HL-60 (cell line): Measurements from ENCODE around the gene HPCAL1.

Experiments used
- DNase-seq, 2 experiments: peaks; one replicate each; pipeline ENCODE4 v3.0.0-alpha.2; 2010 to 2020; ENCODE audit warnings: low read depth in 1 of 2, low spot score in 1 of 2
- H3K27ac ChIP-seq: fragments of 250-450 bp; sonication (Bioruptor Pico); replicated peaks from 2 replicates; pipeline ENCODE4 v1.5.1; 2020; ENCODE audit warnings: mild to moderate bottlenecking, moderate library complexity
- H3K27me3 ChIP-seq: fragments of 250-450 bp; sonication (Bioruptor Pico); 2 replicates; pipeline ENCODE4 v1.5.1; 2021; ENCODE audit warnings: mild to moderate bottlenecking, moderate library complexity; ENCODE audit not compliant: insufficient read depth, poor library complexity, severe bottlenecking
- H3K4me3 ChIP-seq: replicated peaks from 2 replicates; pipeline ENCODE4 v1.5.1; 2011; ENCODE audit warnings: mild to moderate bottlenecking, control low read depth, low read length; ENCODE audit not compliant: insufficient read depth
- GABPA ChIP-seq: IDR thresholded peaks from 2 replicates; pipeline ENCODE4 v1.6.1; 2012; ENCODE audit warnings: low read depth
- POLR2AphosphoS5 ChIP-seq: IDR thresholded peaks from 2 replicates; pipeline ENCODE4 v1.6.1; 2012; ENCODE audit warnings: low read depth
- REST ChIP-seq: IDR thresholded peaks from 2 replicates; pipeline ENCODE4 v1.6.1; 2012; ENCODE audit warnings: low read depth; ENCODE audit not compliant: insufficient replicate concordance
- SPI1 ChIP-seq: IDR thresholded peaks from 2 replicates; pipeline ENCODE4 v1.6.1; 2012; ENCODE audit warnings: low read depth, mild to moderate bottlenecking, borderline replicate concordance
- TF ChIP-seq, protein P1 (sequence below): IDR thresholded peaks from one replicate; pipeline ENCODE4 v1.5.1; 2011; ENCODE audit warnings: low read length, control low read depth, inconsistent platforms; ENCODE audit not compliant: insufficient read depth

The HPCAL1 gene

DNA sequence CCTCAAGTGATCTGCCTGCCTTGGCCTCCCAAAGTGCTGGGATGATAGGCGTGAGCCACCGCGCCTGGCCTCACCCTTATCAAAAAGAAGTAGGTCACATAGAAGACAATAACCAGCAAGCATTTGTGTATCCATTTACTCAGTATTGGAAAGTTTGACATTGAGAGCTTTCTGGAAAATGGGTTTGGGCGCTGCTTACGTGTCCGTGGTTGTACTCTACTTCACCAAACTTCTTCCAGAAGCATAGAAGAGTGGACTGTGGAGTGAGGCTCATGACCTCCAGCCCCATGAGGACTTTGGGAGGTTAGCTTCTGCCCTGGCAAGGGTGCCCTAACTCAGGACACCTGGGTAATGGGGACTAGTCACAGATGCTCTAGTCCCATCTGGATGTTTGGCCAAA lies 149.1 kb downstream of the HPCAL1 start:
- no peak overlapping the region for H3K27ac ChIP-seq
- H3K27me3 ChIP-seq: no peaks in the 10 kb centered on the region
- H3K4me3 ChIP-seq: no peak overlapping the region
- TF ChIP-seq SPI1 (no peak), GABPA (no peak), REST (no peak), POLR2AphosphoS5 (no peak)
- TF ChIP-seq, protein P1, sequence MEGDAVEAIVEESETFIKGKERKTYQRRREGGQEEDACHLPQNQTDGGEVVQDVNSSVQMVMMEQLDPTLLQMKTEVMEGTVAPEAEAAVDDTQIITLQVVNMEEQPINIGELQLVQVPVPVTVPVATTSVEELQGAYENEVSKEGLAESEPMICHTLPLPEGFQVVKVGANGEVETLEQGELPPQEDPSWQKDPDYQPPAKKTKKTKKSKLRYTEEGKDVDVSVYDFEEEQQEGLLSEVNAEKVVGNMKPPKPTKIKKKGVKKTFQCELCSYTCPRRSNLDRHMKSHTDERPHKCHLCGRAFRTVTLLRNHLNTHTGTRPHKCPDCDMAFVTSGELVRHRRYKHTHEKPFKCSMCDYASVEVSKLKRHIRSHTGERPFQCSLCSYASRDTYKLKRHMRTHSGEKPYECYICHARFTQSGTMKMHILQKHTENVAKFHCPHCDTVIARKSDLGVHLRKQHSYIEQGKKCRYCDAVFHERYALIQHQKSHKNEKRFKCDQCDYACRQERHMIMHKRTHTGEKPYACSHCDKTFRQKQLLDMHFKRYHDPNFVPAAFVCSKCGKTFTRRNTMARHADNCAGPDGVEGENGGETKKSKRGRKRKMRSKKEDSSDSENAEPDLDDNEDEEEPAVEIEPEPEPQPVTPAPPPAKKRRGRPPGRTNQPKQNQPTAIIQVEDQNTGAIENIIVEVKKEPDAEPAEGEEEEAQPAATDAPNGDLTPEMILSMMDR: no peak
- DNase-seq: no peak

DNA sequence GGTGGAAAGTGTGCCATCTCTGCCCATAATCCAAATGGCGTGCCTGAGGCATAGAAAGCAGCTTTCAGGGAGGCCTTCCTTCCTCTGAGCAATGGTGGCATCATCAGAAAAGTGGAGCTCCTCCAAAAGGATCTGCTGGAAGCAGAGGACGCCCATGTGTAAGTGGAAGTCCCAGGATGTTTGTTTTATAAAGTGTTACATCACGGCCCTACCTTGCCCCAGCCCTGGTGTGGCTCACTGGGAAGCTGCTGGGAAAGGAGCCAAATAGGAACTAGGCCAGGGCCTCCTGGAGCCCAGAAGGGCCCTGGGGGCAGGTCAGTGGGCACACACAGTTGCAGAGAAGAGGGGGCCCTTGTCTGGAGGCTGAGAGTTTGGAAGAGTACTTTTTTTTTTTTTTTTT lies 149.6 kb downstream of the HPCAL1 start:
- Histone ChIP-seq H3K27ac (no peak overlapping the region), H3K4me3 (no peak overlapping the region), H3K27me3 (no peaks in the 10 kb centered on the region)
- no peak for TF ChIP-seq POLR2AphosphoS5
- no peak for TF ChIP-seq REST
- no peak for TF ChIP-seq SPI1
- TF ChIP-seq, protein P1: no peak
- DNase-seq: peak in 1 of 2 experiments; percentile 35

DNA sequence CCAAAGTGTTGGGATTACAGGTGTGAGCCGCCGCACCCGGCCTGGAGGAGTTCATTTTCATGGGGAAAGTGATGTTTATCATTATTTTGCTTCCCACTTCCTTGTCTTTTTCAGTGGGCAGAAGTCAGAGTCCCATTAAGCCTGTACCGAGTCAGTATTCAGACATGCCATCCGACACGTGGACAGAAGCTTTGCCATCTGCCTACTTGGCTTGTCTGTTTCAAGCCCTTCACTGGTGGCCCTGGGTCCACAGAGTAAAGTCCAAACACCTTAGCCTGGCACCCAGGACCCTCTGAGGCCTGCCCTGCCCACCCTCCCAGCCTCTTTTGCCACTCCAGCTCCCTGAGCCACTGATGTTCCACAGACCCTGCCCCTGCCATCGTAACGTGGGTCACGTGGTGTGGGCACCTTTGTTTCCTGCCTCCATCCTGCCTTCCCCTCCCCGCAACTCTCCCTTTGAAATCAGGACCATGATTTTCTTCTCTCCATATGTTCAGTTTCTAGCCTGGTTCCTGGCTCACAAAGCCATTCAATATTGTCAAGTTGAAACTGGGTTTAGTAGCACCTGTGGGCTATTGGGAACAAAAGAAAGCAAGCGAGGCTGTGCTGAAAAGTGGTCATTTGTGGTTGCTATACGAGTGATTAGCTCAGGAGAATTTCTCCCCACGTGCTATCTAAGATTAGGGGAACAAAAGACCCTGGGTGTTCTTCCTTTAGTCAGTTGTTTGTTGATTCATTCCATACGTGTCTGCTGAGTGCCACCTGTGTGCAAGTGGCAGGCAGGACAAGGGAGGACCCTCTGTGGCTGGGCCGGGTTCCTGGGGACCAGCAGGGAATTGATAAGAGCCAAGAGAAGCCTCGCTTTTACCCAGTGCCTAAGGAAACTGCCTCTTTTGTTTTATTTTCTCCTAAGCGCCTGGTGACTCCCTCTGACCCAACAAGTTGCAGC lies 150.5 kb downstream of the HPCAL1 start:
- no peak for TF ChIP-seq GABPA
- no peak for TF ChIP-seq POLR2AphosphoS5
- TF ChIP-seq, protein P1: no peak
- no peak for TF ChIP-seq SPI1
- TF ChIP-seq REST: no peak
- Histone ChIP-seq H3K27me3 (no peaks in the 10 kb centered on the region), H3K4me3 (no peak overlapping the region), H3K27ac (no peak overlapping the region)
- no peak for DNase-seq
